A673 (cell line): ENCODE results near the gene GPR3. TPM values are rescaled to one million over a fixed set of nuclear protein-coding genes. Genes with fewer than 3 reads are reported as not detected.

Source experiments
- BruUV-seq: library from RNA; stranded (reverse); fragments of 400-500 nt; replicated peaks from 2 replicates; lab custom pipeline; 2021; lab: Mats Ljungman, UMichigan
- CTCF ChIA-PET: fragments of 300-600 bp; sonication (Branson Sonifier 250); formaldehyde crosslinking; loops from one replicate; lab custom pipeline; 2022; ENCODE audit warnings: antibody characterized with exemption; lab: Charles Lee
- POLR2A ChIA-PET: fragments of 300-600 bp; sonication (Branson Sonifier 250); formaldehyde crosslinking; loops from one replicate; lab custom pipeline; 2022; ENCODE audit warnings: antibody characterized with exemption; ENCODE audit not compliant: low non-redundant PET; lab: Charles Lee
- DNase-seq: peaks from one replicate; pipeline ENCODE4 v3.0.0-alpha.2; 2015; ENCODE audit warnings: low spot score
- H3K27ac ChIP-seq: fragments of 200-600 bp; sonication (generic); 2 replicates; pipeline ENCODE4 v1.5.1; 2016; ENCODE audit warnings: mixed run types, low read depth, mild to moderate bottlenecking, mixed read lengths, antibody characterized with exemption, low read length; ENCODE audit not compliant: poor library complexity, severe bottlenecking
- H3K27me3 ChIP-seq: fragments of 200-600 bp; sonication (generic); replicated peaks from 2 replicates; pipeline ENCODE4 v1.6.1; 2017; ENCODE audit warnings: mixed run types, low read depth, mild to moderate bottlenecking, mixed read lengths, antibody characterized with exemption, low read length; ENCODE audit not compliant: insufficient read depth, poor library complexity
- H3K36me3 ChIP-seq: fragments of 200-600 bp; sonication (generic); 2 replicates; pipeline ENCODE4 v1.6.1; 2016; ENCODE audit warnings: mixed run types, mild to moderate bottlenecking, mixed read lengths, antibody characterized with exemption, low read length; ENCODE audit not compliant: insufficient read depth, poor library complexity, severe bottlenecking
- H3K4me1 ChIP-seq: fragments of 200-600 bp; sonication (generic); 2 replicates; pipeline ENCODE4 v1.6.1; 2017; ENCODE audit warnings: mixed run types, mild to moderate bottlenecking, mixed read lengths, antibody characterized with exemption, low read length; ENCODE audit not compliant: insufficient read depth, poor library complexity, severe bottlenecking
- H3K4me3 ChIP-seq: fragments of 200-600 bp; sonication (generic); 2 replicates; pipeline ENCODE4 v1.5.1; 2016; ENCODE audit warnings: low read depth, mixed run types, mild to moderate bottlenecking, mixed read lengths, low read length; ENCODE audit not compliant: poor library complexity, severe bottlenecking
- H3K9me3 ChIP-seq: fragments of 200-600 bp; sonication (generic); 2 replicates; pipeline ENCODE4 v1.6.1; 2016; ENCODE audit warnings: mixed run types, low read depth, mild to moderate bottlenecking, mixed read lengths, antibody characterized with exemption, low read length; ENCODE audit not compliant: poor library complexity, severe bottlenecking
- EZH2 ChIP-seq: fragments of 200-600 bp; sonication (generic); IDR thresholded peaks from 2 replicates; pipeline ENCODE4 v1.6.1; 2017; ENCODE audit warnings: borderline replicate concordance, low read depth, mild to moderate bottlenecking, mixed read lengths, antibody characterized with exemption, low read length; ENCODE audit not compliant: poor library complexity, severe bottlenecking
- intact Hi-C: fragments of 100-400 bp; cut with micrococcal nuclease; formaldehyde crosslinking; loops from one replicate; pipeline ENCODE4 v1.10.0; 2022; ENCODE audit not compliant: unreplicated experiment
- total RNA-seq: library from RNA; stranded (reverse); gene quantifications from 2 replicates; pipeline ENCODE4 v1.2.3, GENCODE V29; 2021
- TF ChIP-seq, protein P1 (sequence below): fragments of 300-800, 200-600 bp; sonication (generic); conservative IDR thresholded peaks from 2 replicates; pipeline ENCODE4 v1.5.1; 2017; ENCODE audit warnings: low read depth, mild to moderate bottlenecking, antibody characterized with exemption, low read length, moderate library complexity, mixed read lengths

GPR3 gene
- total RNA-seq, 1 experiment from 2014 or later = 4.9 TPM

DNA sequence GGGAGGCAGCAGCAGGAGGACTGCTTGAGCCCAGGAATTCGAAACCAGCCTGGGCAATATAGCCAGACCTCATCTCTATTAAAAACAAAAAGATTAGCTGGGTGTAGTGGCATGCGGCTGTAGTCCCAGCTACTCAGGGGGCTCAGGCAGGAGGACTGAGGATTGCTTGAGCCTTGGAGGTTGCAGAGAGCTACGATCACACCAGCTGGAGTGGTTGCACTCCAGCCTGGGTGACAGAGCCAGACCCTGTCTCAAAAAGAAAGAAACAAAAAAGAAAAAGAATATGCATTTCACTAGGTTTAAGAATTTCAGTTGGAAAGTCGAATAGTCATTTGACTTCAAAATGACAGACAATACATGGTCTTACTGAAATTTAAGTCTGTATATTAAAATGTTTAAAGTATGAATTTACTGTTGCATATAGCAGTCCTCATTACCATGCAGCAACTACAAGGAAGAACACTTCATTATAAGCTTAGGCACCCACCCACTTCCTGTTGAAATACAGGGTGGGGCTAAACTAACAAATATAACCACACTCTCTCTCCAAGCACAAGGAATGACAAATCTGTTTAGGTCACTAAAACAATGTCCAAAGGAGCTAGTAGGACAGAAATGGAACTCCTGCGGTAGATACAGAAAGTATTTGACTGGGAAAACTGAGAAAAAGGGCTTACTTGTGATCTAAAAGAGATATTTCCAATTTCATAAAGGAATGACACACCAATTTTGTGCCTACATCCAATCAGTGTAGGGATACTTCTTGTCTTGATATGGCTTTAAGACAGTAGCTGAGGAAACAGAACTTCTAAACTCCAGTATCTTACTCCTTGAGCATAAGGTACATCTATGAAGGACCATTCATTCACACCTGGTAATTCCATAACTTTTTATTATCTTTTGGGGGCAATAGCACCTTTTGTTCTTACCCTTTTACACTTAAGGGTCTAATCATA lies 44.1 kb downstream of the GPR3 start:
- DNase-seq = peak; percentile 82
- Histone ChIP-seq H3K9me3 (no peaks in the 10 kb centered on the region), H3K4me1 (peaks cover 50% of the 10 kb centered on the region), H3K36me3 (no peaks in the 10 kb centered on the region), H3K27me3 (no peaks in the 10 kb centered on the region), H3K4me3 (peak overlapping the region; percentile 19), H3K27ac (peak overlapping the region; percentile 81)
- TF ChIP-seq, protein P1, sequence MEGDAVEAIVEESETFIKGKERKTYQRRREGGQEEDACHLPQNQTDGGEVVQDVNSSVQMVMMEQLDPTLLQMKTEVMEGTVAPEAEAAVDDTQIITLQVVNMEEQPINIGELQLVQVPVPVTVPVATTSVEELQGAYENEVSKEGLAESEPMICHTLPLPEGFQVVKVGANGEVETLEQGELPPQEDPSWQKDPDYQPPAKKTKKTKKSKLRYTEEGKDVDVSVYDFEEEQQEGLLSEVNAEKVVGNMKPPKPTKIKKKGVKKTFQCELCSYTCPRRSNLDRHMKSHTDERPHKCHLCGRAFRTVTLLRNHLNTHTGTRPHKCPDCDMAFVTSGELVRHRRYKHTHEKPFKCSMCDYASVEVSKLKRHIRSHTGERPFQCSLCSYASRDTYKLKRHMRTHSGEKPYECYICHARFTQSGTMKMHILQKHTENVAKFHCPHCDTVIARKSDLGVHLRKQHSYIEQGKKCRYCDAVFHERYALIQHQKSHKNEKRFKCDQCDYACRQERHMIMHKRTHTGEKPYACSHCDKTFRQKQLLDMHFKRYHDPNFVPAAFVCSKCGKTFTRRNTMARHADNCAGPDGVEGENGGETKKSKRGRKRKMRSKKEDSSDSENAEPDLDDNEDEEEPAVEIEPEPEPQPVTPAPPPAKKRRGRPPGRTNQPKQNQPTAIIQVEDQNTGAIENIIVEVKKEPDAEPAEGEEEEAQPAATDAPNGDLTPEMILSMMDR = no peak
- no peak for TF ChIP-seq EZH2
- intact Hi-C loops = no loop called here
- BruUV-seq = TSS peak; percentile 95
- POLR2A ChIA-PET = interaction anchor here (0.6 to 1.0 kb wide), 5 partner anchors 57 to 1212 kb away, joined by 3 to 8 read pairs (median 3); no protein-coding TSS in a partner anchor
- CTCF ChIA-PET = interaction anchor here (0.5 to 0.6 kb wide), 2 partner anchors 8 to 119 kb away, joined by 4 to 6 read pairs; no protein-coding TSS in a partner anchor

- H3K4me3 ChIP-seq = no peak overlapping the region
- intact Hi-C loops = no loop called here
- H3K36me3 ChIP-seq = no peaks in the 10 kb centered on the region
- no peaks in the 10 kb centered on the region for H3K9me3 ChIP-seq
- DNase-seq = no peak
- ChIA-PET CTCF (no interaction called here), POLR2A (no interaction called here)
- H3K4me1 ChIP-seq = peaks cover 40% of the 10 kb centered on the region
- no peak overlapping the region for H3K27ac ChIP-seq
- no TSS peak for BruUV-seq
- TF ChIP-seq, protein P1 = no peak
- no peak for TF ChIP-seq EZH2
- no peaks in the 10 kb centered on the region for H3K27me3 ChIP-seq
Measured at GRCh38 chr1:27438621-27439061, 46.2 kb downstream of the GPR3 start.

GRCh38 chr1:27439150-27439549 lies 46.7 kb downstream of the GPR3 start:
- BruUV-seq = no TSS peak
- Histone ChIP-seq H3K36me3 (no peaks in the 10 kb centered on the region), H3K27ac (no peak overlapping the region), H3K4me3 (no peak overlapping the region), H3K9me3 (no peaks in the 10 kb centered on the region), H3K4me1 (peaks cover 39% of the 10 kb centered on the region), H3K27me3 (no peaks in the 10 kb centered on the region)
- ChIA-PET CTCF (no interaction called here), POLR2A (no interaction called here)
- intact Hi-C loops = no loop called here
- TF ChIP-seq EZH2 = no peak
- TF ChIP-seq, protein P1 = no peak
- no peak for DNase-seq
